HG02870 (cell line): ENCODE results near the gene FURIN.
"Not testable (repeated sequence)": the region's sequence is repeated elsewhere in the genome, so short reads cannot be mapped to it uniquely, and the experiment has no call there.

ENCODE experiments used
- ATAC-seq: cut with Tn5 transposase; IDR thresholded peaks from one replicate; pipeline ENCODE4 v1.9.1; 2021; ENCODE audit warnings: mild to moderate bottlenecking, moderate library complexity; ENCODE audit not compliant: unreplicated experiment

Gene FURIN

GRCh38 chr15:90901175-90902039 lies 33.0 kb downstream of the FURIN start:
- no peak for ATAC-seq

GRCh38 chr15:90902040-90902839 lies 33.9 kb downstream of the FURIN start:
- peak; percentile 62 for ATAC-seq

GRCh38 chr15:90902840-90903732 lies 34.7 kb downstream of the FURIN start, which contains the start of gene MAN2A2:
TSS of gene MAN2A2 (plus strand) at chr15:90903302. CDS start at chr15:90904208, 906 bp downstream.
- peak; percentile 44 for ATAC-seq

- no peak for ATAC-seq
Observed at GRCh38 chr15:90903733-90904536, 35.5 kb downstream of the FURIN start.

GRCh38 chr15:90904746-90905145 lies 36.4 kb downstream of the FURIN start:
- ATAC-seq, result no peak

- no peak for ATAC-seq
Observed at GRCh38 chr15:90905306-90906180, 37.2 kb downstream of the FURIN start.

- no peak for ATAC-seq
Observed at GRCh38 chr15:90906181-90906849, 37.9 kb downstream of the FURIN start.

- ATAC-seq, result no peak
Observed at GRCh38 chr15:90907051-90907660, 38.8 kb downstream of the FURIN start.

GRCh38 chr15:90907838-90908507 lies 39.6 kb downstream of the FURIN start:
- ATAC-seq, result no peak

GRCh38 chr15:90909449-90909848 lies 41.1 kb downstream of the FURIN start:
- ATAC-seq, result not testable (repeated sequence)

- no peak for ATAC-seq
Observed at GRCh38 chr15:90909976-90910375, 41.6 kb downstream of the FURIN start.

GRCh38 chr15:90910441-90911301 lies 42.3 kb downstream of the FURIN start:
- no peak for ATAC-seq

GRCh38 chr15:90911302-90911623 lies 42.9 kb downstream of the FURIN start:
- no peak for ATAC-seq

- ATAC-seq, result no peak
Observed at GRCh38 chr15:90911906-90912769, 43.8 kb downstream of the FURIN start.

GRCh38 chr15:90912770-90913075 lies 44.3 kb downstream of the FURIN start:
- ATAC-seq, result no peak

- ATAC-seq, result no peak
Observed at GRCh38 chr15:90913398-90913944, 45.1 kb downstream of the FURIN start.
